ENCODE measurements around the gene ARMH4.

- TF ChIP-seq YY1 (IDR thresholded peaks at IDR 0.05; ENCODE audit: insufficient read depth, insufficient read length) (no peak), SUZ12 (IDR thresholded peaks at IDR 0.05; ENCODE audit: extremely low read depth, insufficient read depth, insufficient read length) (no peak), ZNF274 (IDR thresholded peaks at IDR 0.05; ENCODE audit: low read depth, low read length) (no peak)
Measured at GRCh38 chr14:57987051-57987450, 165.0 kb downstream of the ARMH4 start.
